DND-41 (cell line): ENCODE data around the gene TRPC4.

ENCODE experiments used
- ATAC-seq: fragments of 200-7000 bp; cut with Tn5 transposase; 3 replicates; pipeline ENCODE4 v1.9.1; 2021; ENCODE audit warnings: low read depth; ENCODE audit not compliant: insufficient read depth
- DNase-seq: peaks from one replicate; pipeline ENCODE4 v3.0.0-alpha.2; 2020
- H2AFZ ChIP-seq: 2 replicates; pipeline ENCODE4 v1.6.0; 2012; ENCODE audit warnings: low read depth, low read length
- H3K27ac ChIP-seq: 2 replicates; pipeline ENCODE4 v1.5.1; 2012; ENCODE audit warnings: low read length, inconsistent platforms
- H3K27me3 ChIP-seq: fragments of 200-600 bp; sonication (generic); 2 replicates; pipeline ENCODE4 v1.6.0; 2012; ENCODE audit warnings: low read length, mild to moderate bottlenecking, inconsistent platforms; ENCODE audit not compliant: insufficient read depth, poor library complexity
- H3K36me3 ChIP-seq: 2 replicates; pipeline ENCODE4 v1.5.1; 2012; ENCODE audit warnings: low read length, inconsistent platforms; ENCODE audit not compliant: insufficient read depth
- H3K4me1 ChIP-seq: 2 replicates; pipeline ENCODE4 v1.5.1; 2012; ENCODE audit warnings: mild to moderate bottlenecking, low read length; ENCODE audit not compliant: insufficient read depth
- H3K4me2 ChIP-seq: 2 replicates; pipeline ENCODE4 v1.6.0; 2012; ENCODE audit warnings: mild to moderate bottlenecking, moderate library complexity, low read length, inconsistent platforms; ENCODE audit not compliant: insufficient read depth
- H3K4me3 ChIP-seq, 2 experiments: fragments of 200-600 bp in 1 of 2; shearing (Covaris generic) in 1 of 2; 2 replicates each; pipeline ENCODE4 v1.5.1; 2012 to 2016; ENCODE audit warnings: inconsistent platforms in 2 of 2, low read length in 2 of 2, mild to moderate bottlenecking in 2 of 2, low read depth in 1 of 2, moderate library complexity in 1 of 2
- H3K79me2 ChIP-seq: 2 replicates; pipeline ENCODE4 v1.6.0; 2012; ENCODE audit warnings: low read length, inconsistent platforms; ENCODE audit not compliant: insufficient read depth
- H3K9ac ChIP-seq: 2 replicates; pipeline ENCODE4 v1.6.0; 2012; ENCODE audit warnings: low read depth, mild to moderate bottlenecking, inconsistent platforms, low read length, moderate library complexity
- H3K9me3 ChIP-seq: 2 replicates; pipeline ENCODE4 v1.5.1; 2012; ENCODE audit warnings: low read length, moderate library complexity, mild to moderate bottlenecking, inconsistent platforms; ENCODE audit not compliant: insufficient read depth, severe bottlenecking
- H4K20me1 ChIP-seq: 2 replicates; pipeline ENCODE4 v1.6.0; 2012; ENCODE audit warnings: low read length; ENCODE audit not compliant: insufficient read depth
- EZH2 ChIP-seq: IDR thresholded peaks from 3 replicates; pipeline ENCODE4 v1.6.1; 2012; ENCODE audit warnings: borderline replicate concordance, low read depth, mild to moderate bottlenecking, moderate library complexity, low read length, inconsistent platforms; ENCODE audit not compliant: severe bottlenecking
- TF ChIP-seq, protein P1 (sequence below): IDR thresholded peaks from 2 replicates; pipeline ENCODE4 v1.5.1; 2012; ENCODE audit warnings: borderline replicate concordance, low read length, moderate library complexity, mild to moderate bottlenecking; ENCODE audit not compliant: poor library complexity, severe bottlenecking; ENCODE audit errors: extremely low read depth

Gene TRPC4

DNA sequence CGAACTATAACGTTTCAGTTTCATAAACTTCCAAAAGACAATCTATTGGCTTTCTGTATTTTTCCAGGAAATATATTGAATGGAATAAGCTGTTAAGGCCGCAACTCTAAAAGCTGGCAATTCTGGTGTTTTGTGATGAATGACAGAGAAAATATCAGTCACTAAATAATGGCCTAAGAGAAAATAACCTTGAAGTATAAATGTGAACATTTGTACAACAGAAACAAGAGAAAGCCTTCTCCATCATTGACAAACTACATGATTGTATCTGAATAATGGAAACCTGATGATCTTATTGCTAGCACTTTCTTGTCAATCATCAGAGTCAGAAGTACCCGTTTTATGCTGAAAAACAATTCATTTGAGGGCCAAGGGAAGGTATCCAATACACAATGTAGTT lies 134.3 kb downstream of the TRPC4 start:
- TF ChIP-seq, protein P1, sequence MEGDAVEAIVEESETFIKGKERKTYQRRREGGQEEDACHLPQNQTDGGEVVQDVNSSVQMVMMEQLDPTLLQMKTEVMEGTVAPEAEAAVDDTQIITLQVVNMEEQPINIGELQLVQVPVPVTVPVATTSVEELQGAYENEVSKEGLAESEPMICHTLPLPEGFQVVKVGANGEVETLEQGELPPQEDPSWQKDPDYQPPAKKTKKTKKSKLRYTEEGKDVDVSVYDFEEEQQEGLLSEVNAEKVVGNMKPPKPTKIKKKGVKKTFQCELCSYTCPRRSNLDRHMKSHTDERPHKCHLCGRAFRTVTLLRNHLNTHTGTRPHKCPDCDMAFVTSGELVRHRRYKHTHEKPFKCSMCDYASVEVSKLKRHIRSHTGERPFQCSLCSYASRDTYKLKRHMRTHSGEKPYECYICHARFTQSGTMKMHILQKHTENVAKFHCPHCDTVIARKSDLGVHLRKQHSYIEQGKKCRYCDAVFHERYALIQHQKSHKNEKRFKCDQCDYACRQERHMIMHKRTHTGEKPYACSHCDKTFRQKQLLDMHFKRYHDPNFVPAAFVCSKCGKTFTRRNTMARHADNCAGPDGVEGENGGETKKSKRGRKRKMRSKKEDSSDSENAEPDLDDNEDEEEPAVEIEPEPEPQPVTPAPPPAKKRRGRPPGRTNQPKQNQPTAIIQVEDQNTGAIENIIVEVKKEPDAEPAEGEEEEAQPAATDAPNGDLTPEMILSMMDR = no peak
- TF ChIP-seq EZH2 = no peak
- Histone ChIP-seq H3K9me3 (no peaks in the 10 kb centered on the region), H3K9ac (no peak overlapping the region), H3K27ac (no peak overlapping the region), H3K36me3 (no peaks in the 10 kb centered on the region), H3K4me1 (no peaks in the 10 kb centered on the region), H3K4me3 (no peak overlapping the region), H3K27me3 (no peaks in the 10 kb centered on the region), H4K20me1 (no peaks in the 10 kb centered on the region), H3K79me2 (no peaks in the 10 kb centered on the region), H2AFZ (no peak overlapping the region), H3K4me2 (no peak overlapping the region)
- DNase-seq (no peak), ATAC-seq (no peak)

- TF ChIP-seq, protein P1 = no peak
- no peak for TF ChIP-seq EZH2
- ATAC-seq (no peak), DNase-seq (no peak)
- no peaks in the 10 kb centered on the region for H3K27me3 ChIP-seq
- H3K27ac ChIP-seq = no peak overlapping the region
- no peaks in the 10 kb centered on the region for H3K4me1 ChIP-seq
- no peak overlapping the region for H3K4me2 ChIP-seq
- no peaks in the 10 kb centered on the region for H3K79me2 ChIP-seq
- H3K9me3 ChIP-seq = no peaks in the 10 kb centered on the region
- H3K4me3 ChIP-seq = no peak overlapping the region
- no peaks in the 10 kb centered on the region for H3K36me3 ChIP-seq
- H2AFZ ChIP-seq = no peak overlapping the region
- no peaks in the 10 kb centered on the region for H4K20me1 ChIP-seq
- no peak overlapping the region for H3K9ac ChIP-seq
Measured at GRCh38 chr13:37729876-37730275, 139.7 kb downstream of the TRPC4 start.

GRCh38 chr13:37716420-37717195 lies 153.0 kb downstream of the TRPC4 start:
- H3K9ac ChIP-seq = no peak overlapping the region
- H4K20me1 ChIP-seq = no peaks in the 10 kb centered on the region
- no peak for TF ChIP-seq EZH2
- no peak overlapping the region for H2AFZ ChIP-seq
- H3K27ac ChIP-seq = no peak overlapping the region
- no peak for ATAC-seq
- H3K4me1 ChIP-seq = no peaks in the 10 kb centered on the region
- no peaks in the 10 kb centered on the region for H3K79me2 ChIP-seq
- no peak for DNase-seq
- H3K36me3 ChIP-seq = no peaks in the 10 kb centered on the region
- no peaks in the 10 kb centered on the region for H3K9me3 ChIP-seq
- no peak overlapping the region for H3K4me2 ChIP-seq
- no peak overlapping the region for H3K4me3 ChIP-seq
- no peaks in the 10 kb centered on the region for H3K27me3 ChIP-seq

DNA sequence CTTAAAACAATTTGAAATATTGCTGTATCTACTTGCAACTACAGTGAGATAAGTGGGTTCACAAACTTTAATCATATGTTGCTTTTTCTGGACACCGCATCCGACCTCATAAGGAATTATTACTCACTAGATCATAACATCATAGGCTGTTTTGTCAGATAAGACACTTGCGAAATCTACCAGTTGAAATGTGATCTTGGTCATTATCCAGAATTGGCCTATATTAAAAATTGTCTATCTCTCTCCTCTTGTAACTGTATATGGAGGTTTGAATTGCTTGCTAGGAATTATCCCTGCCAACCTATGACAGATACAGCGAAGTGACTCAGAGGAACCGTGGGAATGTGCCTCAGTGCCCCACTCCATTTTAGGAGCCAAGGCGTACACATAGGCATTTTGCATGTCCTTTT lies 154.0 kb downstream of the TRPC4 start:
- H3K4me2 ChIP-seq = no peak overlapping the region
- no peaks in the 10 kb centered on the region for H3K4me1 ChIP-seq
- H3K36me3 ChIP-seq = no peaks in the 10 kb centered on the region
- no peaks in the 10 kb centered on the region for H3K9me3 ChIP-seq
- no peaks in the 10 kb centered on the region for H3K27me3 ChIP-seq
- no peak overlapping the region for H3K27ac ChIP-seq
- TF ChIP-seq, protein P1 = no peak
- no peak for TF ChIP-seq EZH2
- H2AFZ ChIP-seq = no peak overlapping the region
- H3K9ac ChIP-seq = no peak overlapping the region
- H3K4me3 ChIP-seq = no peak overlapping the region
- no peak for DNase-seq
- no peaks in the 10 kb centered on the region for H4K20me1 ChIP-seq
- ATAC-seq = no peak
- no peaks in the 10 kb centered on the region for H3K79me2 ChIP-seq
